Mesendoderm (in vitro differentiated cells): ENCODE data around the gene ALB.

ENCODE experiments used
- DNase-seq: peaks from one replicate; pipeline ENCODE4 v3.0.0; 2013
- H2AK5ac ChIP-seq: 2 replicates; pipeline ENCODE4 v1.6.1; 2013; ENCODE audit warnings: low read length, inconsistent platforms
- H2BK120ac ChIP-seq: 2 replicates; pipeline ENCODE4 v1.6.1; 2013; ENCODE audit warnings: low read depth, mild to moderate bottlenecking, low read length, moderate library complexity, mixed read lengths
- H2BK15ac ChIP-seq: replicated peaks from 2 replicates; pipeline ENCODE4 v1.6.1; 2013; ENCODE audit warnings: low read depth, mild to moderate bottlenecking, moderate library complexity
- H2BK5ac ChIP-seq: 2 replicates; pipeline ENCODE4 v1.6.1; 2013; ENCODE audit warnings: low read length, inconsistent platforms
- H3K18ac ChIP-seq: 2 replicates; pipeline ENCODE4 v1.6.1; 2013; ENCODE audit warnings: mild to moderate bottlenecking, low read length, mixed read lengths
- H3K23ac ChIP-seq: one replicate; pipeline ENCODE4 v1.6.1; 2013; ENCODE audit warnings: low read length
- H3K27ac ChIP-seq: 2 replicates; pipeline ENCODE4 v1.5.1; 2013; ENCODE audit warnings: low read depth, mild to moderate bottlenecking, inconsistent platforms, low read length, moderate library complexity
- H3K27me3 ChIP-seq: 2 replicates; pipeline ENCODE4 v1.6.1; 2013; ENCODE audit warnings: low read length, control low read depth, mild to moderate bottlenecking, inconsistent platforms; ENCODE audit not compliant: insufficient read depth, poor library complexity
- H3K36me3 ChIP-seq: 2 replicates; pipeline ENCODE4 v1.6.1; 2013; ENCODE audit warnings: low read length, inconsistent platforms; ENCODE audit not compliant: control insufficient read depth, insufficient read depth
- H3K4ac ChIP-seq: one replicate; pipeline ENCODE4 v1.6.1; 2013; ENCODE audit warnings: low read depth, mild to moderate bottlenecking, low read length, moderate library complexity
- H3K4me1 ChIP-seq: 2 replicates; pipeline ENCODE4 v1.6.1; 2013; ENCODE audit warnings: low read depth, low read length, inconsistent platforms; ENCODE audit not compliant: control insufficient read depth
- H3K4me2 ChIP-seq: 2 replicates; pipeline ENCODE4 v1.6.1; 2013; ENCODE audit warnings: low read length
- H3K4me3 ChIP-seq: 2 replicates; pipeline ENCODE4 v1.5.1; 2013; ENCODE audit warnings: mild to moderate bottlenecking, low read length
- H3K56ac ChIP-seq: one replicate; pipeline ENCODE4 v1.6.1; 2013; ENCODE audit warnings: low read length
- H3K79me1 ChIP-seq: 2 replicates; pipeline ENCODE4 v1.6.1; 2013; ENCODE audit warnings: low read length, inconsistent platforms
- H3K79me2 ChIP-seq: 2 replicates; pipeline ENCODE4 v1.6.1; 2013; ENCODE audit warnings: mild to moderate bottlenecking, low read length; ENCODE audit not compliant: control insufficient read depth, insufficient read depth
- H3K9ac ChIP-seq: 2 replicates; pipeline ENCODE4 v1.6.1; 2013; ENCODE audit warnings: low read length, inconsistent platforms
- H4K5ac ChIP-seq: one replicate; pipeline ENCODE4 v1.6.1; 2013; ENCODE audit warnings: low read length
- H4K8ac ChIP-seq: one replicate; pipeline ENCODE4 v1.6.1; 2013; ENCODE audit warnings: low read depth, mild to moderate bottlenecking, control low read depth, low read length, moderate library complexity
- WGBS: extraction: QIAGEN DNeasy Blood & Tissue Kit; methylation state at CpG from one replicate; pipeline ENCODE4 v1.1.7; 2013; ENCODE audit warnings: low lambda C conversion rate, missing lambda C conversion rate; ENCODE audit not compliant: insufficient coverage; ENCODE audit errors: extremely low coverage; 5-methylcytosine and 5-hydroxymethylcytosine counted together

The ALB gene

DNA sequence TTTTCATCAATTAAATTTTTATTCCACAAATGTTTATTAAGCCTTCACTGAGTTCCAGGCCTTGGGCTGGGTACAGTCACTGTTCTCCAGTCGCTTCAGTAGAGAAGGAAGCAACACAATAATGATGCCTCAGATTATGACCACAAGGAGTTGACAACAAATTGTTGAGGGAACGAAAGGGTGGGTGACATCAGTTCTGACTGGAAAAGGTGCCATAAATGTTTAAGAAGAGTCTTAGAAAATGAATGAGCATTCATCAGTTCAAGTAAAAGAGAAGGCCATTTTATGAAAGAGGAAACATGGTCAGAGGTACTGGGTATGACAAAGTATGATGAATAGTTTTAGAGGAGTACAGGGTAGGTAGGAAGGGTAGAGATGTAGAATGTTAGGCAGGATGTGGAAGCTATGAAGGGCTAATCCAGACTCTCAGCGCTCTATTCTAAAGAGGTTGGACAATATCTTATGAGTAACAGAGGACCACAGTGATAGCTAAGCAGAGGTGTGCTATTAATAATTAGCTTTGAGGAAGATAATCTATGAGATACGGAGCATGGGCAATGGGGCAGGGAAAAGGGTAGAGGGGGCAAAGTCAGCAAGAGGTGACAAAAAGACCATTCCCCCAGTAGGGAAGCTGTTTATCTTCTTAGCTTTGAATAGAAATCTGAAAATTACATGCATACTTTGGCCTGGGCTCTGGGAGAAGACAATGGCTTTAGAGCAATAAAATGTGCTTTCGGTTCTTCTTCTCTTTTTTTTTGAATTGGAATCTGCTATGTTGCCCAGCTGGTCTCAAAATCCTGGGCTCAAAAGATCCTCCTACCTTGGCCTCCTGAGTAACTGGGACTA lies 52.3 kb downstream of the ALB start:
- WGBS, result no CpG with 5 or more reads among the region's 5 CpGs

DNA sequence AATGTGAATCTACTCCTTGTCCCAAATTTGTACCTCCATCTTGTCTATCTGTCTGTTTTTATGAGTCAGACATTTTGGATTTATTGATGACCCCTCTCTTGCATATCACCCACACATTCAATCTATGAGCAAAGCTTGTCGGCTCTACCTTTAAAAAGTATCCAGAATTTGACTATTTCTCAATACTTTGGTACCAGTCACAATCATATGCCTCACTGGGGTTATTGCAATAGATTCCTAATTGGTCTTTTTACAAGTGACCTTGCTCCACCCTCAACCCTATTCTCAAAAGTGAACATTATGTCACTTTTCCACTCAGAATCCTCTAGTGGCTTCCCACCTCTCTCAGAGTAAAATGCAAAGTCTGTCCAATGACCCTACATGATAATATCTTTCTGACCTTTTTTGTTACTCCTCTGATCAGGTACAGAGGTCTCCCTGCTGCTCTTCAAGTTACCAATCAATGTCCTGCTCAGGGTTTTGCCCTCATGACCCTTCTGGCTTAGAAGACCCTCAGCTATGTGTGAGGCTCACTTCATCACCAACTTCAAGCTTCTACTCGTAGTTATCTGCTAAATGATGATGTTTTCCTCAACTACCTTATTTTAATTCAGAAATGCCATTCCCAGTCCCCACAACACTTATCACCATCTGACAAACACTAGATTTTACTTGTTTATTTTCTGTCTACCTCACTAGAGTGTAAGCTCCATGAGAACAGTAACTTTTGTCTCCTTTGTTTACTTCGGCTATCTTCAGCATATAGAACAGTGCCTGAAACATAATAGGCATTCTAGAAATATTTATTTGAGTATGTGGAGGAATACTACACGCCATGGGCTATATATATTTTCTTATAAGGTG lies 54.3 kb downstream of the ALB start:
- Histone ChIP-seq H3K56ac (no peak overlapping the region), H3K27ac (no peak overlapping the region), H3K4me1 (peaks cover under 1% of the 10 kb centered on the region), H2BK5ac (no peak overlapping the region), H4K5ac (no peak overlapping the region), H2AK5ac (no peak overlapping the region), H2BK120ac (no peak overlapping the region), H3K18ac (no peak overlapping the region), H3K4me2 (no peak overlapping the region), H3K4me3 (no peak overlapping the region), H3K4ac (no peak overlapping the region), H3K79me2 (no peaks in the 10 kb centered on the region), H3K27me3 (no peaks in the 10 kb centered on the region), H4K8ac (no peak overlapping the region), H3K36me3 (no peaks in the 10 kb centered on the region), H3K9ac (no peak overlapping the region), H3K23ac (no peak overlapping the region), H3K79me1 (no peaks in the 10 kb centered on the region), H2BK15ac (no peak overlapping the region)
- no peak for DNase-seq
- WGBS, result no CpG with 5 or more reads among the region's 4 CpGs

More for the DNA sequence above, 52.3 kb downstream of the ALB start:
- no peaks in the 10 kb centered on the region for H3K79me2 ChIP-seq
- H3K23ac ChIP-seq, result no peak overlapping the region
- H3K18ac ChIP-seq, result no peak overlapping the region
- H2BK15ac ChIP-seq, result no peak overlapping the region
- no peak overlapping the region for H3K9ac ChIP-seq
- H3K79me1 ChIP-seq, result no peaks in the 10 kb centered on the region
- H3K36me3 ChIP-seq, result no peaks in the 10 kb centered on the region
- DNase-seq, result no peak
- no peak overlapping the region for H3K4ac ChIP-seq
- peaks cover 7% of the 10 kb centered on the region for H3K4me1 ChIP-seq
- no peak overlapping the region for H4K5ac ChIP-seq
- H2AK5ac ChIP-seq, result no peak overlapping the region
- H3K56ac ChIP-seq, result no peak overlapping the region
- no peak overlapping the region for H4K8ac ChIP-seq
- no peak overlapping the region for H3K27ac ChIP-seq
- no peak overlapping the region for H3K4me3 ChIP-seq
- no peak overlapping the region for H2BK120ac ChIP-seq
- no peaks in the 10 kb centered on the region for H3K27me3 ChIP-seq
- no peak overlapping the region for H3K4me2 ChIP-seq
- no peak overlapping the region for H2BK5ac ChIP-seq

DNA sequence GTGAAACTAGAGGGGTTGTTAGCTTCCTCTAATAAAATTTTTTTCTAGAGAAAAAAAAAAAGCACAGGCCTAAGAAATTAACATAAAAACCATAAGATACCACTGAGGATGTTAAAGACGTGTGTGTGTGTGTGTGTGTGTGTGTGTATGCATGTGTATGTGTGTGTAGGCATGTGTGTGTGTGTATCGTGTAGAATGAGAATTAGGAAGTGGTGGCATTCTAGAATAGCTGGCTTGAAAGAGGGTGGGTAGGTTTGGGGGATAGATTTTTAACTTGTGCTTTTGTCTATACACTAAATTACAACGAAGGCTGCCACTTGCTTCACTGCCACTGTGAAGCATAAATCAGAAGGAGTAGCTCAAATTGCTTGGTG lies 54.9 kb downstream of the ALB start:
- H2BK15ac ChIP-seq, result no peak overlapping the region
- H3K27ac ChIP-seq, result no peak overlapping the region
- 100% methylated on average over 1 of the region's 3 CpGs for WGBS

DNA sequence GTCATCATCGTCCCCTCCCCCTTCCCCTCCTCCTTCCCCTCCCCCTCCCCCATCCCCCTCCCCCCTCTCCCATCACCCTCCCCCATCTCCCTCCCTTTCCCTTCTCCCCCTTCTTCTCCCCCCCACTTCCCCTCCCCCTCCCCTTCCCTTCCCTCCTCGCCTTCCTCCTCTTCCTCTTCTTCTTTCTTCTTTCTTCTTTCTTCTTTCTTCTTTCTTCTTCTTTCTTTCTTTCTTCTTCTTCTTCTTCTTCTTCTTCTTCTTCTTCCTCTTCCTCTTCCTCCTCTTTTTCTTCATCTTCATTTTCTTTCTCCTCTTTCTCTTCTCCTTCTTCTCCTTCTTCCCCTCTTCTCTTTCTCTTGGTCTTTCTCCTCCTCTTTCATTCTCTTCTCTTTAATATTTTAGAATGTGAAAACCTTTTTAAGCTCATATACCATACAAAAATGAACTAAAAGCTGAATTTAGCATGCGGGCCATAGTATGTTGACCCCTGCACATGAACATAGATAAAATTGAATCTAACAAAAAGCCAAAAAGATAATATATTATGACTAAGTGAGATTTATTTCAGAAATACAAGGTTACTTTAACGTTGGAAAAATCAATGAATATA lies 56.9 kb downstream of the ALB start:
- no peak for DNase-seq
- H3K9ac ChIP-seq, result no peak overlapping the region
- H3K27me3 ChIP-seq, result no peaks in the 10 kb centered on the region
- H3K79me2 ChIP-seq, result no peaks in the 10 kb centered on the region
- 50% methylated on average over 1 of the region's 4 CpGs for whole genome bisulfite sequencing
- H3K23ac ChIP-seq, result no peak overlapping the region
- H3K18ac ChIP-seq, result no peak overlapping the region
- no peak overlapping the region for H3K4ac ChIP-seq
- no peak overlapping the region for H2BK15ac ChIP-seq
- no peak overlapping the region for H4K8ac ChIP-seq
- H3K4me3 ChIP-seq, result no peak overlapping the region
- no peak overlapping the region for H3K56ac ChIP-seq
- no peaks in the 10 kb centered on the region for H3K4me1 ChIP-seq
- no peak overlapping the region for H2BK120ac ChIP-seq
- no peak overlapping the region for H2BK5ac ChIP-seq
- H3K4me2 ChIP-seq, result no peak overlapping the region
- no peak overlapping the region for H4K5ac ChIP-seq
- no peak overlapping the region for H2AK5ac ChIP-seq
- H3K27ac ChIP-seq, result no peak overlapping the region
- H3K79me1 ChIP-seq, result no peaks in the 10 kb centered on the region
- H3K36me3 ChIP-seq, result no peaks in the 10 kb centered on the region

More for the DNA sequence above, 54.9 kb downstream of the ALB start:
- no peak overlapping the region for H4K8ac ChIP-seq
- no peak for DNase-seq
- H3K4me1 ChIP-seq, result no peaks in the 10 kb centered on the region
- H3K56ac ChIP-seq, result no peak overlapping the region
- H2BK120ac ChIP-seq, result no peak overlapping the region
- H3K27me3 ChIP-seq, result no peaks in the 10 kb centered on the region
- H3K4me3 ChIP-seq, result no peak overlapping the region
- H3K79me2 ChIP-seq, result no peaks in the 10 kb centered on the region
- no peak overlapping the region for H3K4ac ChIP-seq
- H2AK5ac ChIP-seq, result no peak overlapping the region
- no peak overlapping the region for H2BK5ac ChIP-seq
- no peak overlapping the region for H4K5ac ChIP-seq
- H3K23ac ChIP-seq, result no peak overlapping the region
- H3K36me3 ChIP-seq, result no peaks in the 10 kb centered on the region
- H3K4me2 ChIP-seq, result no peak overlapping the region
- H3K79me1 ChIP-seq, result no peaks in the 10 kb centered on the region
- H3K9ac ChIP-seq, result no peak overlapping the region
- H3K18ac ChIP-seq, result no peak overlapping the region

DNA sequence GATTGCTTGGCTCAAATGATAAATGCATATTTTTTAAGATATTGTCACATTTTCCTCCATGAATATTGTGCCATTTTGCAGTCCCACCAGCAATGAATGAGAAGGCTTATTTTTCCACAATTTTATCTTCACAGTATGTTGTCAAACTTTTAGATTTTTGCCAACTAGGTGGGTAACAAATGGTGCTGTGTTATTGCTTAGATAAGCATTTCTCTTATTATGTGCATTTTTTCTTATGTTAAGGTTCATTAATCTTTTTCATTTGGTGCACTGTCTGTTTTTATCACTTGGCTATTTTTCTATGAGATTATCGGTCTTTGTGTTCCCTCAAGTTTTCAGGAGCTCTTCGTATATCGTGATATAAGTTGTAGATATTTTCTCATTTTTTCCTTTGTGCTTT lies 64.1 kb downstream of the ALB start:
- no peaks in the 10 kb centered on the region for H3K36me3 ChIP-seq

More for the DNA sequence above, 64.1 kb downstream of the ALB start:
- no peak overlapping the region for H3K4me3 ChIP-seq
- H2BK15ac ChIP-seq, result no peak overlapping the region
- no peak overlapping the region for H2BK120ac ChIP-seq
- no peak overlapping the region for H2AK5ac ChIP-seq
- no peaks in the 10 kb centered on the region for H3K4me1 ChIP-seq
- H2BK5ac ChIP-seq, result no peak overlapping the region
- no peak overlapping the region for H3K56ac ChIP-seq
- H3K79me2 ChIP-seq, result no peaks in the 10 kb centered on the region
- no CpG with 5 or more reads among the region's 3 CpGs for WGBS
- H3K23ac ChIP-seq, result no peak overlapping the region
- no peaks in the 10 kb centered on the region for H3K79me1 ChIP-seq
- H3K9ac ChIP-seq, result no peak overlapping the region
- no peak for DNase-seq
- no peak overlapping the region for H3K4ac ChIP-seq
- H4K8ac ChIP-seq, result no peak overlapping the region
- no peak overlapping the region for H3K4me2 ChIP-seq
- H3K18ac ChIP-seq, result no peak overlapping the region
- no peak overlapping the region for H3K27ac ChIP-seq
- no peak overlapping the region for H4K5ac ChIP-seq
- no peaks in the 10 kb centered on the region for H3K27me3 ChIP-seq
